ENCODE results near the gene FOXP1.

- TF ChIP-seq CTCF (IDR thresholded peaks at IDR 0.05) (no peak), EZH2phosphoT487 (IDR thresholded peaks at IDR 0.05) (no peak)
Observed at GRCh38 chr3:71244826-71245488, 338.6 kb downstream of the FOXP1 start.

Data from neural progenitor cell (in vitro differentiated cells).